Stimulated activated CD8-positive, alpha-beta memory T cell treated with anti-CD3 and anti-CD28 coated beads, Interleukin-4, amount 100 ng/mL, for 48 hours (primary cell): Measurements from ENCODE around the gene DCLK1.
"Not testable (repeated sequence)": the region's sequence is repeated elsewhere in the genome, so short reads cannot be mapped to it uniquely, and the experiment has no call there.

Experiments
- DNase-seq: peaks from one replicate; pipeline ENCODE4 v3.0.0-alpha.2; 2020

The DCLK1 gene

DNA sequence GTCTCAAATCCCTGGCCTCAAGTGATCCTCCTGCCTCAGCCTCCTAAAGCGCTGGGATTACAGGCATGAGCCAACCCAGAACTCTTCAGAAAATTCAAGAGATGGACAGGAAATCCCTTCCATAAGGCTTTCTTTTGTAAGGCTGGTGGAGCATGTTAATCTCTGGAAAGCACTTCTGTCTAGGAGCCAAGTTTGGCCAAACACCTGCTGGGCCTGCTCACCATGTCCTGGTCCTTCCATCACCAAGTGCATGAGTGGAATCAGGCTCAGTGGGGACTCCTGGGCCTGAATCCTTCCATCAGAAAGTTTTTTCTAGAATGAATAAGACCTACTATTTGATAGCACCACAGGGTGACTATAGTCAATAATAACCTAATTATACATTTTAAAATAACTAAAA is 148.0 kb downstream of the DCLK1 start:
- DNase-seq = no peak

DNA sequence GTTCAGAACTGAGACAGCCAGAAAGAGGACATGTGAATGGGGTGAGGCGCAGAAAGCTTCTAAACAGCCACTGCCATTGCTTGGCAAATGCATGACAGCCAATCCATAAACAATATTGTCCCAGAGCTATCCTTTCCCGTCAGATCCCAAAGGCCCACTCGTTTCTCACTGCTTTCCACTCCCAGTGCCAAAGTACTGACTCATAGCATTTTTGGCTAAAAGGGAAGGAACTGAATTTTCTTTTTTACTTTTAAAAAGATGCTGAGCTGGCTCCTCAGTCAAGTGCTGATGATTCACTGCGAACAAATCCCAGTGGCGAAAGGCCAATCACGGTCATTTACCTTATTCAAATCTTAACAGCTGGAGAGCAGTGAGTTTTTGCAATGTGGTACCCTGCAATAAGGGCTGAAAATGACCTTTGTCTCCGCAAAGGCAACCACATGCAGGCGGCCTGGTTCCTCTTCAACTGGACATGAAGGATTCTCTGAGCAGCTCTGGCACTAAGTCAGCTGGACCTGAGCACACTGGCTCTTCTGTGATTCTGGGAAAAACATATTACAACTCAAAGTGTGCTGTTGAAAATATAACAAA is 151.7 kb downstream of the DCLK1 start:
- no peak for DNase-seq

DNA sequence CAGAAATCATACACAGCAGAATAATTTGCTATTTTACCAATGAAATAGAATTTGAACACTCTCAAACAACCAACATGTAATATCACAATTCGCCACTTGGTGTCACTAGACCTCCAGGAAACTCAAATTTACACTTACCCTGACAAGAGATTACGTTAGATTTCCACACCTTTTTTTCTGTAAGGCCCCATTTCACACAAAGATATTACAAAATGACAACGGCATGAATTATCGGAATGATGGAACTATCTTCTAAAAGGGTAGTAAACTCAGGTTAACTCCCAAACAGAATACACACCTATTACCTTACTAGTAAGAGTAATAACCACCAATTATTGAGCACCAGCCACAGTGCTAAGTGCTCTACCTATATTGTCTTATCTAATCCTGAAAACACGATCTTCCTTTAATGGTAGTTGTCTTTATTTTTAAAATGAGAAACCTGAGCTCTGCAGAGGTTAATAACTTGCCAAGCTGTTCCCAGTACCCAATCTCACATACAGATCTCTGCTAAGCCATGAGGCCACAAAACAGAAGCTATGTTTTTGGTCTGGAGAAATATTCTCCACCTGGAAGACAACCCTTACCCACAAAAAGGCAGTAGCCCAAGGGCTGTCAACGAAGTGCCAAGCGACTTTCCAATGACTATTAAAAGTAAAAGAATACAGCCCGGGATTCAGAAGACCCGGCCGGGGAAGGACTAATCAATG is 152.4 kb downstream of the DCLK1 start:
- DNase-seq = peak; percentile 37

DNA sequence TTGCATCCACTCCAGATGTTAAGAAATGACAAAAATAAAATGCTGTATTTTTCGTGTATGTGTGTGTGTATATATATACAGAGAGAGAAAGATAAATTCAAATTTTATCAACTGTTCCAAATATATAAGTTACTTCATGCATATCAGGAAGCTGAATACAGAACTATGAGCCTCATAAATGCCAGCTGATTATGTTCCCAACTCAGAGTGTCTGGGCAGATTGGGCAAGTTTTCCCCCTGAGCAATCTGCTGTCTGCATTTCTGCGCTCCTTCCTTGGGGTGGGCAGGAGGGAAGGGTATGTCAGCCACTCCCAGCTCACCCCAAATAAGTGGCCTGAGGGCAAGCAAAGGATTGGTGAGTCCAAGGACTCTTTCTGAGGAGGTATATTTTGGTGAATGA is 154.1 kb downstream of the DCLK1 start:
- DNase-seq = no peak

DNA sequence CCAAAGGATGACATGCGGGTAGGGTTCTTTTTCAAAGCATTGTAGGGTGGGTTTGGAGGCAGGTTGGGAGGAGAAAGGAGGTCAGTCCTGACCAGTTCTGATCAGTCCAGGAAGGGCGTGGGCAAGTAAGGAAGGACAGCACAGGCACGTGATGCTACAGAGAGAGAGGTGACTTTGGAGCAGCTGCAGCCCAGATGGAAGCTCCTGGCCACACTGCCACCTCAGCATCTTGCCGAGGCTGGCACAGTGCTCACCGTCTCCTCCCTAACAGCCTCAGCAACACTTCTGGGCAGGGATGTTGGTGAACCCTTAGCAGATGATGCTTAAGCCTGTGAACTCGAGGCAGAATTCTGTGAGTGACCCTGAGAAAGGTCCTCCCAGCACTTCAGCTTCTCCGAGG is 155.1 kb downstream of the DCLK1 start:
- no peak for DNase-seq

DNA sequence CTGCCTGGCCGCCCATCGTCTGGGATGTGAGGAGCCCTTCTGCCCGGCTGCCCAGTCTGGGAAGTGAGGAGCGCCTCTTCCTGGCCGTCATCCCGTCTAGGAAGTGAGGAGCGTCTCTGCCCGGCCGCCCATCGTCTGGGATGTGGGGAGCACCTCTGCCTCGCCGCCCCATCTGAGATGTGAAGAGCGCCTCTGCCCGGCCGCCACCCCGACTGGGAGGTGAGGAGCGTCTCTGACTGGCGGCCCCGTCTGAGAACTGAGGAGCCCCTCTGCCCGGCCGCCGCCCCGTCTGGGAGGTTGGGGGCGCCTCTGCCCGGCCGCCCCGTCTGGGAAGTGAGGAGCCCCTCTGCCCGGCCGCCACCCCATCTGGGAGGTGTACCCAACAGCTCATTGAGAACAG is 164.2 kb downstream of the DCLK1 start:
- DNase-seq = not testable (repeated sequence)

DNA sequence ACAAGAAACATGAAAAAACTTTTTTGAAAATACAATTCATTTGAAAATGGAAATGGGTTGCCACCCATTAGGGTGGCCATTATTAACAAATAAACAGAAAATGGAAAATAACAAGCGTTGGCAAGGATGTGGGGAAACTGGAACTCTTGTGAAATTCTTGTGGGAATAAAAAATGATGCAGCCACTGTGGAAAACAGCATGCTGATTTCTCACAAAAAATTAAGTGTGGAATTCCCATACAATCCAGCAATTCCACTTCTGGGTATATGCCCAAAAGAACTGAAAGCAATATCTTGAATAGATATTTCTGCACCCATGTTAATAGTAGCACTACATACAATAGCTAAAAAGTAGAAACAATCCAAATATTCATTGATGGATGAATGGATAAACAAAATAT is 165.2 kb downstream of the DCLK1 start:
- no peak for DNase-seq

DNA sequence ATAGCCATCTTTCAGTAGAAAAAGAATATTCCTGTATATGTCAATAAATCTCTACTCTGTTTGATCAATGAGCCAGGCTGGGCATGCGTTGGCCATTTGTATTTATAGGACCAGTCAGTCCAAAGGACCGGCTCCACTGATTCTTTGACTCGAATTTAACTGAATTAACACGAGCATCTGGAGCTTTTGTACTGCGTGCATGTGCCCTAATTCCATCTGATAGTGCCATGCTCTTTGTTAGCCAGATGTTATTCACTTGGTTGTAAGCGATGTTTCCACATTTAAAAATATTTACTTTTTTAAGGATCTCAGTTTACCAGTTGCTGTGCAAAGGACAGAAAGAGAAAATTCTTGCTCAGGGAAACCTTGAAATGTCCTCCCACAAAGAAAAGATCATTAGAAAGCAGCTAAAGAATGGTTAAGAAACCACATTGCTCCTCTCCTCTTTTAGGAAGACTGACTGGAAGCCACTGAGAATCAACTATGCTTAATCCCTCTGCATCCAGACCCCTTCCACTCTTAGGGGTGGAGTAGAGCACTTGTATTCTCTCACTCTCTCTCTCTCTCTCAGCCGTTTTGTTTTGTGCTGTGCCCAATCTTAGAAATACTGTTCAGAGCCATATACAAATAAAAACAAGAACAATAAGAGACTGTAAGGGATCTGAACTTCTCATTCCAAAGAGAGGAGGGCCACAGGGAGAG is 165.8 kb downstream of the DCLK1 start:
- no peak for DNase-seq

DNA sequence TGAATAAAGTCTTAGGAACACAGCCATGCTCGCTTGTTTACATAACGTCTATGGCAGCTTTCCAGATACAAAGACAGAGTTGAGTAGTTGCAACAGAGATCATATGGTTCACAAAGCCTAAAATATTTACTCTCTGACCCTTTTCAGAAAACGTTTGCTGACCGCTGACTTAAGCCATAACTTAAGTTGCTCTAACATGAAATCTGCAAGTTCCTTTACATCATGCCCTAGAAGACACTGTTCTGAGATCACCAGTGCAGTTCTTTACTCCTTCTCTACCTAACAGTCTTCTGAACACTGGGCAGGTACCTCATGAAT is 166.4 kb downstream of the DCLK1 start:
- no peak for DNase-seq

DNA sequence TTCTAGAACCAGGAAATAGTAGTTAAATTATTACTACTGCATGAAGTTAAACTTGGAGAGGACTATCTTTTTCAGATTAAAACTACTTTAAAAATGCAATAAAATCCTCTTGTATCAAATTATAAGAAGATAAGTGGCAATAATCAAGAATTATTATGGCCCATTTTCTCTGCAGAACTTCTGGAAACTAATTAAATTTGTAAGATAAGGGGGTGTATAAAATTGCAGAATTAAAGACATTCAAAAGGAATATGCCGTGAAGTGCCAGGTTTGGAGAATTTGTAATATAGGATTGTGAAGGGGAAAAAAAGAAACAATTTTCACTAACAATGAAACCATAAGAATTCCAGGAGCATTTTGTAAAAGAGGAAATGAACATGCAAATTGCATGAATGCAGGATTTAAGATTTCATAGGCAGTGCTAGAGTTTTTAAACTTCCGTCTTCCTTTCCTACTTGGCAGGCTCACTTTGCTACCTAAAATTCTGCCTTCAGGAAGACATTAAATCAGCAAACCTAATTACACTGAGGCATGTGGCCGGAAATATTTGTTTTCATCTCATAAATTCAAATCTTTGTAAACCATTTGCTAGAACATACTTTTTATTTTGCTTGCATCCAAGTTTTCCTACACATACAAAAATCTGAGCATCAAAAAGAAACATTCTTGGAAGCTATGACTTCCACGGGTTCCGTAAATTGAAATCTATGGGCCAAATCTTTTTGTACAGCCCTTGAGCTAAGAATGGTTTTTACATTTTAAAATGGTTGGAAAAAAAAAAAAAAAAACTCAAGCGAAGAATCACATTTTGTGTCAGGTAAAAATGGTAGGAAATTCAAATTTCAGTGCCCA is 166.9 kb downstream of the DCLK1 start:
- no peak for DNase-seq

DNA sequence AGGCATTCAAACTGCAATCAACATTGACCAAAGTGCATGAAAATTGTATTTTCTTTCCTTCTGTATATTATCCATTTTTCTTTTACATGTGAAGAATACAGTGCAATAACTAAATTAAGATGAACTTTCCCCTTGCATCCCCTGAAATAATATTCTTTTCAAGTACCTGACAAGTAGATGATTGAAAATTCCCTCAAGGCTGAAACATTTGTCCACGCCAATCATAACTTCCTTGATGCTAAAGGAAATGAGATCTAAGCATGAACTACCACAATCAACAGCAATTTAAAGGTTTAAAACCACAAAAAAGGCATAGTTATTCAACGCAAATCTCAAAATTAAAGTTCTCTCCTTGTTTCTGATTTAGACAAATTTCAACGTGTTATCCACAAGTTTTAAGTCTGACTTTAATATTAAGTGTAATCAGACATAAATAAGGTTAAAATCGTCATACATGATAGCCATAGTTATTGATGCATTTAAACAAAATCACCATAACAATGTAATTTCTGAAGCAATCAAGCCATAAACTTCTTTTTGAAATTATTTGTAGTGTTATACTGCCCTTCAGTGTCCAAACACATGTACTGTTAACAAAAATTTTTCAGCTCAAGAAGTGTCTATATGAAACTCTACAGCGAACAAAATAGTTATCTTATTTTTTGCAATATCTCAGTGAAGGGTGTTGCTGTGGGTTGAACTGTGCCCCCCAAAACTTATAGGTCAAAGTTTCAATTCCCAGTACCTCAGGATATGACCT is 169.5 kb downstream of the DCLK1 start:
- no peak for DNase-seq

DNA sequence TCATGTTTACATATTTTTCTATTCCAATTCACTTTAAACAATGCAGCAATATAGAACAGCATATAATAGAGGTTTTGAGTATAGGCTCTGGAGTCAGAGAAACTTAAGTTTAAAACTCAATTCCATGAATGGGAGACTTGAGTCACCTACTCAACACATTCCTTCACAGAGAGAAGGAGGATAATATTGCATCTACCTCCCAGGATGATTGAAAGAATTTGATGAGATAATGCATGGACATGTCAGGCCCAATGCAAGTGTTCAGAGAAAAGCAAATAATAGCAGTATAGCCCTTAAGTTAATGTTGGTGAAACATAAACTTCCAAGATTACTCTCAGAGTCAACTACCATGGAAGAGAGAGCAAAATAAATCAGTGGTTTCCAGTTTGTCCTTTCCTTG is 170.2 kb downstream of the DCLK1 start:
- DNase-seq = no peak

DNA sequence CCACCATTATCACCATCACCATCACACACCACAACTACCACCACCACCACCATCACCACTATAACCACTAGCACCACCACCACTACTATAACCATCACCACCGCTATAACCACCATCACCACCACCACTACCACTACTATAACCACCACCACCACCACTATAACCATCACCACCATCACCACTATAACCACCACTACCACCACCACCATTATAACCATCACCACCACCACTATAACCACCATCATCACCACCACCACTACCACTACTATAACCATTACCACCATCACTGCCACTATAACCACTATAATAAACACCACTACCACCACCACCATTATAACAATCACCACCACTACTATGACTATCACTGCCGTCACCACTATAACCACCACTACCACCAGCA is 173.2 kb downstream of the DCLK1 start:
- no peak for DNase-seq

DNA sequence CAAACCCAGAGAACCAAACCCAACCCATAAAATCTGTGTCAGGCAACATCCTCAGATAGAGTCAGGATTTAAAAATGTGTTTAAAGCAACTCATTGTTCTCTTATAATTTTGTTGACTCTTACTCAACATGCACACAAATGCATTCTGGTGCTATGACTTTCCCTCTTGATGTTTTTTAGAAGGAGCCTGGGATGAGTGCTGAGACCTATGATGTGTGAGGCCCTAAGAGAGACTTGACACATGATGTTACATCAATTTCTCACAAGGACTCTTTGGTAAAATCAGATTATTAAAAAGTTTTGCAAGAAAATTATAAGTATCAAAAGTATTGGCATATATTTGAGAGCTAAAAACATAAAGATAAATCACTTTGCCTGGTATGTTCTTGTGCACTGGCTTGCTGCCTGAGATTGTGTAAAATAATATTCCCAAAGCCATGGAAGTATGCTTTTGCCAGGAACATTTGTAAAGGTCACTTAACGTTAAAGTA is 173.9 kb downstream of the DCLK1 start:
- no peak for DNase-seq

DNA sequence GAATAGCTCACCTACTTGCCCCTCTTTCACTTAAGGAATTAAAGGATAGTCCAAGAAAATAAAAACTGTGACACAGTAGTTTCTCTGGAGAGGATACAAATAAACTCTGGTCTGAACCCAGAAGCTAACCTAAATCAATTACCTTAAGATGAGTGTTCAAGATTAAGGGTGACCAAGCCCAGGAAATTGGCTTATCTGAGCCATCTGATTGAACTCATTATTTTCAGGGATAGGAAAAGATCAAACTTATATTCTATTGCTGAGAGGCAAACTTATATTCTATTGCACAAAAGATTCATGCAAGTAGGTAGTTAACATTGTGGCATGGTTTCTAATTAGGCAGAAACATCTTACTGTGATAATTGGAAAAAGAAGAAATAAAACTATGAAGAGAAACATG is 175.1 kb downstream of the DCLK1 start:
- DNase-seq = no peak

DNA sequence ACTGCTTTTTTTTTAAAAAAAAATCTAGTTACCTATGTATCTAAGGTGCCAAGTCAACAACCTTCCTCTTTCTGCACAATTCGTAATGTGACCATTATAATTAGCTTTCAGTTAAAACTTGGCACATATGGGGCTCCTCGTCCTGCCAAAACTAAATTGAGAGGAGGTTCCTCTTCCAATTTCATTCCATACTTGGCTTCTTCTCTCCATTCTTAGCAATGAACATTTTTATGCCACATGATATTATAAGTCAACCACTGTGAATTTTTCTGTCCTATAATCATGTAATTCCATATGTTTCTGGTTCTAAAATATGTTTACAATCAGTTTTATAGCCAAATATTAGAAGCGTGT is 177.0 kb downstream of the DCLK1 start:
- no peak for DNase-seq

DNA sequence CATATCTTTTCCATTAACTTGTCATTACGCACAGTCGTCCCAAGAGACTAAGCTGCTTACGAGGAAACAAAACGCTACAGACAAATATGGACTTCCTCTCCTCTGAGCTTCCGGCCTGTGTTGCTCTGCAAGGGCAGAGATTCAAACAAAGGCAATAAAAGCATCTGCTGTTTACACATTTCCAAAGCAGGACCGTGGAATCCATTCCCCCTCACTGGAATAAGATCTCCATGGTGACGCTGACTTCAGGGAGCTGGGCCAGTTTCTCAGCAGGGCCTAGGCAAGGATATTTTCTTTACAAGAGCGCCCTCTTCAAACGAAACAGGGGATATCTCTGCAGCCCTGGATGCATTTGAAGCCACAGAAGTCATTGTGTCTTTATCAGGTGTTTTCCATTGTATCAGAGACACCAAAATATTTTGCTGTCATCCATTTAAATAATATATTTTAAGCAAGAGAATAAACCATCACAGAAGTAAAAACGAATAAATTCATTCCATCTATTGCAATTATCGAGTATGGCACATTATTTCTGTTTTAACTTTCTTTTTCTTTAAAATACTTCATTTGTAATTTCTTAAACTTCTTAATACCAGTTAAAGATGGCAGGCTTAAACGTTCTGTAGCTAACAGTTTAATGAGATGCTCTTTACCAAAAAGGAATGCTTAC is 177.5 kb downstream of the DCLK1 start:
- no peak for DNase-seq

DNA sequence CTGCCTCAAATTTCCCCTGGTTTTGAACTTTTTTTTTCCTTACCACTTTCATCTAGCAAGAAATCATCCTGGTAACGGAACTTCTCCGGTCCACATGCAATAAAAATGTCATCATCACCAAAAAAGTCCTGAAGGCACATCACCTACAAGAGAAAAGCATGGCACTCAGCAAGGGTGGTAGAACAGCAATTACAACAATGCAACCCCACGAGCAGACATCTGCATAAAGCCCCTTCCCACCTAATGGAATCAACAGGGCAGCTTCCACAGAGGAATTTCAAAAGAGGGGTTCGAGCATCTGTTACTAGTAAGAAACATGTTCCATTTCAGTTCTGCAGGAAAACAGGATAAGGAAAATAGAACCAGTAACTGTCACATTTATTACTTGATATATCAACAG is 183.9 kb downstream of the DCLK1 start:
- DNase-seq = no peak

DNA sequence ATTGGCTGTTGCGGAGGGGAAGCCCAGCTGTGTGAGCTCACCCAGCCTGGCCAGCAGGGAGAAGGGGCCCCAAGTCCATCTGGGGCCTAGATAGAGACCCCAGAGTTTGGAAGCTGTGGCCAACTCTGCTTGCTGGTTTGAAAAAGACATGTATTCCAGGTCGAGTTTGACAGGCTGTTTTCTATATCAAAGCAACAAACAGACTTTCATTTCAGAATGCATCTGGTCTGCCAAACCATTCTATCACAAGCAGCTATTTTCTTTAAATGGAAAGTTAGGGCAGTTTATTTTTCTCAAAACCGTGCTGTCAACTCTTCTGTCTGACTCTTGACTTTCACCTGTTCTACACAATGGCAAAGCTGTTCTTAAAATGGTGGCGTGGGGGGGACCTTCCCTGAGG is 185.8 kb downstream of the DCLK1 start:
- DNase-seq = no peak

DNA sequence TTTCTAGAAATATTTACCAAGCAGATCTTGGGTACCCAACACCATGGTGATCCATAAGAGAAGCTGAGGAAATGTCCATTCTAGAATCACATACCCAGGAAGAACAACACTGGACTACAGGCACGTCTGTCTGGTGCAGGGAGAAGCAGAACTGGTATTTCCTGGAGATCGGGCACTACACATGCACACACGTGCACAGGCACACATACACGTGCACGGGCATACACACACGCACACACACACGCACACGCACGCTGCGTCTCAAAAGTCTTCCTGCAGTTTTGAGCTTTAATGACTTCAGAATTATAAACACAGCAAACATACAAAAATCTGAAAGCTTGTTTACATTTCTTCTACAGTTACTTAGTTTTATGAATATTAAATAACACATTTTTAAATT is 189.8 kb downstream of the DCLK1 start:
- DNase-seq = no peak

DNA sequence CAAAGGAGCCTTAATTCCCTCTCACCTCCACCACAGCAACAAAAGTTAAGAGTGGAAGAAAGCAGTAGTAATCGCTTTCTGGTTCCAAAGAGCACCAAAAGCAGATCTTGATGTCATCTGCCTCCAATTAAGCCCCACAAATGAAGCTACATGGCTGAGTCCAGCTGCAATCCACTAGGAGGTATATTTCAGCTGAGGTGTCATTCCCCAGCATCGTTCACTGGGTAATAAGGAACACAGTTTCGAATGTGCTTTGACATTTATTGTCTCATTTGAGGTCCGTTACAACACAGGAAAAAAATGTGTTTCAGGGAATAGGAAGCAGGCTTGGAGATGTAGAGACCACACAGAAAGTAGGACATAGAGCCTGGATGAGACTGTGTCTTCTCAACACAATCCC is 190.4 kb downstream of the DCLK1 start:
- DNase-seq = no peak

DNA sequence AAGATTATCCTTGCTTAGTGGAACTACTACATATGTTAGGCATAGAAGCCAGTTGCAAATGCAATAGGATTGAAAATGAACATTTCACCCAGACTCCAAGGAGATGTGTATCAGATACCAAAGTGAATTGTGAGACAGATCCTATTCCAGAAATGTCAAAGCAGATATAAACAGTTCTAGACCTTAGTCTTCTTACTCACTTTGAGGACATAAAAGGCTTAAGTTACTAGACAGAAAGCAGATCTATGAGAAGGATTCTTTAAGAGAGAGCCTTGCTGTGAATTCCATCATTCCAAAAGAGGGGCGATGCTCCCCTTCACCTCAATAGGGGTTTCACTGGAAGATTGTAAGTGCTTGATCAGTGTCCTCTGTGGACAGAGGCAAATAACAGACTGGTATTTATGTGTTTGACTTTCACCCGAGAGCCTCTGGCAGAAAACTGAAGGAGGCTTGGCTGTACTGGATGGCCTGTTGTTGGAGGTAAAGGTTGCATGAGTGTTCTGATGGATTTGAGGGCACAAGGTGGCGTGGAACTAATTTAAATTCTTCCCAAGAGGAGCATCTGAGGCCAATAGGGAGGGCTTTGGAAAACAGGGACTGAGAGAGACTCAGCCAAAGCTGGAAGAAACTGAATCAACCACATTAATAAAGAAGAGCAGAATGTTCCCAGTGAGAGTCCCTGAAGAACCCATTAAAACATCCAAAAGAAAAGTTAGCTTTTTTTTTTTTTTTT is 194.8 kb downstream of the DCLK1 start:
- no peak for DNase-seq
